AG09319 (cell line): ENCODE results near the gene ABCC3.

Experiments used
- DNase-seq: peaks from one replicate; pipeline ENCODE4 v3.0.0-alpha.2; 2010; ENCODE audit warnings: low read depth; ENCODE audit errors: extremely low read depth
- CTCF ChIP-seq: IDR thresholded peaks from 2 replicates; pipeline ENCODE4 v1.5.1; 2011; ENCODE audit warnings: low read depth, mild to moderate bottlenecking, inconsistent platforms, low read length, moderate library complexity

The ABCC3 gene

GRCh38 chr17:50658616-50659015 lies 23.9 kb downstream of the ABCC3 start:
- DNase-seq = no peak
- TF ChIP-seq CTCF = no peak

GRCh38 chr17:50659179-50659578 lies 24.5 kb downstream of the ABCC3 start:
- TF ChIP-seq CTCF = no peak
- DNase-seq = no peak

GRCh38 chr17:50660042-50660886 lies 25.6 kb downstream of the ABCC3 start:
- DNase-seq = no peak
- TF ChIP-seq CTCF = no peak

- no peak for DNase-seq
- TF ChIP-seq CTCF = no peak
These were observed 26.2 kb downstream of the ABCC3 start for GRCh38 chr17:50660887-50661345.

- DNase-seq = no peak
- TF ChIP-seq CTCF = no peak
These were observed 26.7 kb downstream of the ABCC3 start for GRCh38 chr17:50661348-50661747.

- DNase-seq = peak; percentile 84
These were observed 27.2 kb downstream of the ABCC3 start for GRCh38 chr17:50661795-50662391.

More at GRCh38 chr17:50661795-50662391, 27.2 kb downstream of the ABCC3 start:
- TF ChIP-seq CTCF = no peak
